Measurements from ENCODE around the gene LAMC2. TPM values are rescaled to one million over a fixed set of nuclear protein-coding genes. Genes with fewer than 3 reads are reported as not detected.

LAMC2 gene
- total and polyA plus RNA-seq, 2 of the 13 experiments (the other 11 are each of a cell fraction or from before 2014, with no cell fraction given), result 0.03 TPM; not detected in 1

GRCh38 chr1:183222909-183223308, 36.8 kb downstream of the LAMC2 start:
- H3K4me1 ChIP-seq (ENCODE audit: insufficient read depth, low read length), result no peaks in the 10 kb centered on the region
- no peak for DNase-seq (ENCODE audit: low spot score)
- no peak for TF ChIP-seq BHLHE40 (IDR thresholded peaks at IDR 0.05; ENCODE audit: low read length)
- no peak for TF ChIP-seq ZNF317 (CRISPR knock-in tag; IDR thresholded peaks at IDR 0.05)
- no peak for TF ChIP-seq FOXK2 (IDR thresholded peaks at IDR 0.05)
- no peak for TF ChIP-seq BCL6 (CRISPR knock-in tag; IDR thresholded peaks at IDR 0.05)
- no peak for TF ChIP-seq BRF2 (CRISPR knock-in tag; IDR thresholded peaks at IDR 0.05)
- TF ChIP-seq E2F2 (CRISPR knock-in tag; IDR thresholded peaks at IDR 0.05; ENCODE audit: borderline replicate concordance), result no peak
- no peak for TF ChIP-seq MAFG (CRISPR knock-in tag; IDR thresholded peaks at IDR 0.05)
- no peak for FAIRE-seq
- 30% methylated on average over 3 of the region's 3 CpGs for WGBS (ENCODE audit: low lambda C conversion rate)
- intact Hi-C loops (cut with micrococcal nuclease; ENCODE audit: unreplicated experiment), result no loop called here
- BruUV-seq (replicated peaks), result no TSS peak
- H4K20me1 ChIP-seq (ENCODE audit: insufficient read depth, low read length), result no peaks in the 10 kb centered on the region
- no peak overlapping the region for H3K27ac ChIP-seq (ENCODE audit: extremely low read length, insufficient read depth, low read length)
- H3K9me3 ChIP-seq (ENCODE audit: low read length), result no peaks in the 10 kb centered on the region
- no peak overlapping the region for H3K4me3 ChIP-seq (replicated peaks in 1 of 3; ENCODE audit: insufficient read depth in 1 of 3, low read depth in 2 of 3, low read length in 3 of 3)
- CTCF ChIA-PET (ENCODE audit: low intra/inter-chr PET ratio, low total read pairs), result no interaction called here
- 0 out of 5 replicates have a peak, but pooled peaks cover 0 to 15% of the 10 kb centered on the region in 2 experiments for H3K27me3 ChIP-seq (ENCODE audit: control insufficient read depth in 1 of 2, insufficient read depth in 2 of 2, low read length in 2 of 2)
- H3K4me2 ChIP-seq (ENCODE audit: low read depth, low read length), result no peak overlapping the region
- no peak for ATAC-seq
- no peaks in the 10 kb centered on the region for H3K36me3 ChIP-seq (replicated peaks in 1 of 2; ENCODE audit: control insufficient read depth in 1 of 2, insufficient read depth in 2 of 2, low read length in 2 of 2)
- no peak overlapping the region for H2AFZ ChIP-seq (ENCODE audit: low read length)
- no peaks in the 10 kb centered on the region for H3K79me2 ChIP-seq (ENCODE audit: insufficient read depth, low read length)
- in situ Hi-C loops (cut with HindIII; ENCODE audit: extremely low pct_ligation_motif_present, low pct_unique_long_range_greater_than_20kb), result no loop called here
- POLR2A ChIA-PET, result no interaction called here
- no peak overlapping the region for H3K9ac ChIP-seq (ENCODE audit: insufficient read depth, low read depth, low read length)

DNA sequence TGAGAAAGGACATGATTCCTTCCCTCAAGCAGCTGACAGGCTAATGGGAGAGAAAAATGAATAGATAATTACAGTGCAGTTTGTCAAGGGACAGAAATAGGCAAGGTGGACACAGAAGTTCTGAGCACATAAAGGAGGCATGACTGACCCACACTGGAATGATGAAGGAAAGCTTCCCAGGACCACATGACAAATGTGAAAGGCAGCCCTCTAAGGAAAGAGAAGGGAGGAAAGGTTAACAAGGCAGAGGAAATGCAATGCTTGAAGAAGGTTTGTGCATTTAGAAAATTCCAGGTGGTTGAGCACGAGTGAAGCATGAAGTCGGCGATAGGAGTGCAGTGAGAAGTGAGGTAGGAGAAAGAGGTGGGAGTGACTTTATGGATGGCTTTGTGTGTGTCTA, 37.4 kb downstream of the LAMC2 start:
- FAIRE-seq (no peak), DNase-seq (ENCODE audit: low spot score) (no peak), ATAC-seq (no peak)
- in situ Hi-C loops (cut with HindIII; ENCODE audit: extremely low pct_ligation_motif_present, low pct_unique_long_range_greater_than_20kb) (no loop called here), intact Hi-C loops (cut with micrococcal nuclease; ENCODE audit: unreplicated experiment) (no loop called here)
- no peak overlapping the region for H3K9ac ChIP-seq (ENCODE audit: insufficient read depth, low read depth, low read length)
- no TSS peak for BruUV-seq (replicated peaks)
- H3K9me3 ChIP-seq (ENCODE audit: low read length), result no peaks in the 10 kb centered on the region
- TF ChIP-seq FOXP1 (IDR thresholded peaks at IDR 0.05) (no peak), FOXP1 (CRISPR knock-in tag; IDR thresholded peaks at IDR 0.05) (no peak), ZSCAN9 (CRISPR knock-in tag; IDR thresholded peaks at IDR 0.05; ENCODE audit: borderline replicate concordance) (no peak), PHF5A (CRISPR knock-in tag; IDR thresholded peaks at IDR 0.05; ENCODE audit: low read depth, unreplicated experiment) (no peak), KLF6 (CRISPR knock-in tag; IDR thresholded peaks at IDR 0.05) (no peak), ZEB1 (IDR thresholded peaks at IDR 0.05; ENCODE audit: insufficient replicate concordance, low read depth) (no peak)
- TF ChIP-seq, protein P1, sequence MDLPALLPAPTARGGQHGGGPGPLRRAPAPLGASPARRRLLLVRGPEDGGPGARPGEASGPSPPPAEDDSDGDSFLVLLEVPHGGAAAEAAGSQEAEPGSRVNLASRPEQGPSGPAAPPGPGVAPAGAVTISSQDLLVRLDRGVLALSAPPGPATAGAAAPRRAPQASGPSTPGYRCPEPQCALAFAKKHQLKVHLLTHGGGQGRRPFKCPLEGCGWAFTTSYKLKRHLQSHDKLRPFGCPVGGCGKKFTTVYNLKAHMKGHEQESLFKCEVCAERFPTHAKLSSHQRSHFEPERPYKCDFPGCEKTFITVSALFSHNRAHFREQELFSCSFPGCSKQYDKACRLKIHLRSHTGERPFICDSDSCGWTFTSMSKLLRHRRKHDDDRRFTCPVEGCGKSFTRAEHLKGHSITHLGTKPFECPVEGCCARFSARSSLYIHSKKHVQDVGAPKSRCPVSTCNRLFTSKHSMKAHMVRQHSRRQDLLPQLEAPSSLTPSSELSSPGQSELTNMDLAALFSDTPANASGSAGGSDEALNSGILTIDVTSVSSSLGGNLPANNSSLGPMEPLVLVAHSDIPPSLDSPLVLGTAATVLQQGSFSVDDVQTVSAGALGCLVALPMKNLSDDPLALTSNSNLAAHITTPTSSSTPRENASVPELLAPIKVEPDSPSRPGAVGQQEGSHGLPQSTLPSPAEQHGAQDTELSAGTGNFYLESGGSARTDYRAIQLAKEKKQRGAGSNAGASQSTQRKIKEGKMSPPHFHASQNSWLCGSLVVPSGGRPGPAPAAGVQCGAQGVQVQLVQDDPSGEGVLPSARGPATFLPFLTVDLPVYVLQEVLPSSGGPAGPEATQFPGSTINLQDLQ (CRISPR knock-in tag; IDR thresholded peaks at IDR 0.05), result no peak
- H3K27me3 ChIP-seq (ENCODE audit: control insufficient read depth in 1 of 2, insufficient read depth in 2 of 2, low read length in 2 of 2), result 0 out of 5 replicates have a peak, but pooled peaks cover 0 to 11% of the 10 kb centered on the region in 2 experiments
- H3K4me2 ChIP-seq (ENCODE audit: low read depth, low read length), result no peak overlapping the region
- no peaks in the 10 kb centered on the region for H3K79me2 ChIP-seq (ENCODE audit: insufficient read depth, low read length)
- no peak overlapping the region for H3K4me3 ChIP-seq (replicated peaks in 1 of 3; ENCODE audit: insufficient read depth in 1 of 3, low read depth in 2 of 3, low read length in 3 of 3)
- WGBS (ENCODE audit: low lambda C conversion rate), result 29% methylated on average over 3 of the region's 3 CpGs
- no peak overlapping the region for H3K27ac ChIP-seq (ENCODE audit: extremely low read length, insufficient read depth, low read length)
- H3K36me3 ChIP-seq (replicated peaks in 1 of 2; ENCODE audit: control insufficient read depth in 1 of 2, insufficient read depth in 2 of 2, low read length in 2 of 2), result no peaks in the 10 kb centered on the region
- H4K20me1 ChIP-seq (ENCODE audit: insufficient read depth, low read length), result no peaks in the 10 kb centered on the region
- no peak overlapping the region for H2AFZ ChIP-seq (ENCODE audit: low read length)
- ChIA-PET CTCF (ENCODE audit: low intra/inter-chr PET ratio, low total read pairs) (no interaction called here), POLR2A (no interaction called here)
- peaks cover 2% of the 10 kb centered on the region; the same call in 1 of the 2 replicates for H3K4me1 ChIP-seq (ENCODE audit: insufficient read depth, low read length)
